ENCODE results near the gene ANXA1.

DNA sequence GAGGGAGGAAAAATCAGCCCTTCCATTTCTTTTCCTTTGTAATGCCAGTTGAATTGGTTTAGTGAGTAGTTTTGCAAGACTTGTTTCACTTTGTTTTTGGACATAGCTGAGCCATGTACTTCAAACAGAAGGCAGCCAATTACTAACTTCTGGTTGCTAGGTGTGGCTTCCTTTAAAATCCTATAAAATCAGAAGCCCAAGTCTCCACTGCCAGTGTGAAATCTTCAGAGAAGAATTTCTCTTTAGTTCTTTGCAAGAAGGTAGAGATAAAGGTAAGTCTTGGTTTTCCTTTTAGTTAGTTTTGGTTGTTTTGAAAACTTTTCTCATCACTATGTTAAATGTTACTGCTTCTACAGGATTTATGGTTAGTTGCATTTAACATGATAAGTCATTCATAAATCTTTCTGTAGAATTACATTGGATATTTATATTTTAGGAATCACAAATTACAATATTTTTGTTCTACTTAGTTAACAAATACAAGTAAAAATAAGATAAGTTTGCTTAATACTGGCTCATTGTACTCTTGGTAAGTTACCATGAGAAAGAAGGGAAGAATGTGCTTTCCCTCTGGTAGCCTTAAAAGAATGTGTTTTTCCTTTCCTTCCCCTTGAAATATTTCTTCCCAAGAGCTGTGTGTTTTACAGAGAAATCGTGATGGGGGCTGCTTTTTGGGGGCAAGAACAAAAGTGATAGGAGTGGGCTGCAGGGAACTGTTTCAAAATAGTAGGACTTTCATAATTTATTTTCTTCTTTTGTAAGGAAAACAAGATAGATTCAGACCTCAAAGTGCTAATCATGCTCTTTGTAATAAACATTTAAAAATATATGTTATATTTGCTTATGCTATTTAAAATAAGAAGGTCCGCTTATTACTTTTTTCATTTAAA lies at the start of gene ANXA1:
- TF ChIP-seq SP1 (IDR thresholded peaks at IDR 0.05) (no peak), RXRA (IDR thresholded peaks at IDR 0.05) (no peak), RAD21 (IDR thresholded peaks at IDR 0.05) (no peak), YY1 (IDR thresholded peaks at IDR 0.05) (no peak)
- TF ChIP-seq, protein P1, sequence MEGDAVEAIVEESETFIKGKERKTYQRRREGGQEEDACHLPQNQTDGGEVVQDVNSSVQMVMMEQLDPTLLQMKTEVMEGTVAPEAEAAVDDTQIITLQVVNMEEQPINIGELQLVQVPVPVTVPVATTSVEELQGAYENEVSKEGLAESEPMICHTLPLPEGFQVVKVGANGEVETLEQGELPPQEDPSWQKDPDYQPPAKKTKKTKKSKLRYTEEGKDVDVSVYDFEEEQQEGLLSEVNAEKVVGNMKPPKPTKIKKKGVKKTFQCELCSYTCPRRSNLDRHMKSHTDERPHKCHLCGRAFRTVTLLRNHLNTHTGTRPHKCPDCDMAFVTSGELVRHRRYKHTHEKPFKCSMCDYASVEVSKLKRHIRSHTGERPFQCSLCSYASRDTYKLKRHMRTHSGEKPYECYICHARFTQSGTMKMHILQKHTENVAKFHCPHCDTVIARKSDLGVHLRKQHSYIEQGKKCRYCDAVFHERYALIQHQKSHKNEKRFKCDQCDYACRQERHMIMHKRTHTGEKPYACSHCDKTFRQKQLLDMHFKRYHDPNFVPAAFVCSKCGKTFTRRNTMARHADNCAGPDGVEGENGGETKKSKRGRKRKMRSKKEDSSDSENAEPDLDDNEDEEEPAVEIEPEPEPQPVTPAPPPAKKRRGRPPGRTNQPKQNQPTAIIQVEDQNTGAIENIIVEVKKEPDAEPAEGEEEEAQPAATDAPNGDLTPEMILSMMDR (IDR thresholded peaks at IDR 0.05; ENCODE audit: low read depth, low read length, missing input control) = no peak

All from liver (tissue), 3 donors.